HepG2 (cell line): ENCODE results near the gene CCDC174. TPM values are rescaled to one million over a fixed set of nuclear protein-coding genes. Genes with fewer than 3 reads are reported as not detected.

Experiments used
- AHR ChIP-seq: IDR thresholded peaks from 2 replicates; pipeline ENCODE4 v1.6.1; 2018; ENCODE audit warnings: missing genetic modification reagents, missing compliant biosample characterization
- ARNTL ChIP-seq: sonication (generic); formaldehyde crosslinking; IDR thresholded peaks from 2 replicates; pipeline ENCODE4 v1.4.0; 2020; ENCODE audit warnings: mild to moderate bottlenecking, missing genetic modification reagents
- BORCS8-MEF2B ChIP-seq: sonication (generic); formaldehyde crosslinking; IDR thresholded peaks from 2 replicates; pipeline ENCODE4 v1.8.0; 2022; ENCODE audit warnings: mild to moderate bottlenecking, missing genetic modification reagents
- CBX5 ChIP-seq: sonication (generic); formaldehyde crosslinking; IDR thresholded peaks from 2 replicates; pipeline ENCODE4 v1.4.0; 2020; ENCODE audit warnings: missing genetic modification reagents, borderline replicate concordance
- EP300 ChIP-seq, 3 experiments: sonication (generic) in 1 of 3; formaldehyde crosslinking in 1 of 3; IDR thresholded peaks; 2 replicates each; pipeline versions ENCODE4 v1.5.1 to v1.6.1; 2011 to 2020; ENCODE audit warnings: low read depth in 2 of 3, low read length in 2 of 3, borderline replicate concordance in 1 of 3, improper control_type of control experiment in 1 of 3, mild to moderate bottlenecking in 1 of 3, missing genetic modification reagents in 1 of 3, moderate library complexity in 1 of 3
- FOXP4 ChIP-seq: sonication (generic); formaldehyde crosslinking; IDR thresholded peaks from 2 replicates; pipeline ENCODE4 v1.4.0; 2020; ENCODE audit warnings: missing genetic modification reagents
- HNF4G ChIP-seq, 2 experiments: sonication (generic) in 1 of 2; formaldehyde crosslinking in 1 of 2; IDR thresholded peaks; 2 replicates each; pipeline versions ENCODE4 v1.4.0 to v1.6.1; 2011 to 2020; ENCODE audit warnings: borderline replicate concordance in 2 of 2, low read depth in 2 of 2, mild to moderate bottlenecking in 2 of 2, low read length in 1 of 2, missing genetic modification reagents in 1 of 2, moderate library complexity in 1 of 2
- HNRNPH1 ChIP-seq: fragments of 200-400 bp; formaldehyde crosslinking; optimal IDR thresholded peaks from 2 replicates; pipeline ENCODE3; 2017; ENCODE audit warnings: mild to moderate bottlenecking, low read depth, low read length
- KLF6 ChIP-seq: IDR thresholded peaks from 2 replicates; pipeline ENCODE4 v1.8.0; 2016; ENCODE audit warnings: missing biosample characterization, missing genetic modification reagents
- NONO ChIP-seq, 2 experiments: fragments of 450-650 bp in 1 of 2; sonication (generic) in 1 of 2; formaldehyde crosslinking in 1 of 2; IDR thresholded peaks in 1 of 2; conservative IDR thresholded peaks in 1 of 2; 2 replicates each; pipeline versions ENCODE4 v1.6.1 to v1.8.0; 2017 to 2022; ENCODE audit warnings: mild to moderate bottlenecking in 1 of 2, missing genetic modification reagents in 1 of 2, moderate library complexity in 1 of 2
- NR0B2 ChIP-seq: sonication (generic); formaldehyde crosslinking; IDR thresholded peaks from 2 replicates; pipeline ENCODE4 v1.4.0; 2020; ENCODE audit warnings: mild to moderate bottlenecking, missing genetic modification reagents
- RNF2 ChIP-seq: fragments of 450-650 bp; conservative IDR thresholded peaks from 2 replicates; pipeline ENCODE4 v1.6.1; 2016; ENCODE audit warnings: low read depth
- RORA ChIP-seq: sonication (generic); formaldehyde crosslinking; IDR thresholded peaks from 2 replicates; pipeline ENCODE4 v1.5.0; 2020; ENCODE audit warnings: mild to moderate bottlenecking, missing genetic modification reagents, moderate library complexity
- SKI ChIP-seq: fragments of 450-650 bp; IDR thresholded peaks from one replicate; pipeline ENCODE4 v1.6.1; 2018; ENCODE audit warnings: mild to moderate bottlenecking; ENCODE audit not compliant: partially characterized antibody
- ZFP90 ChIP-seq: sonication (generic); formaldehyde crosslinking; IDR thresholded peaks from 2 replicates; pipeline ENCODE4 v1.8.0; 2022; ENCODE audit warnings: missing genetic modification reagents, mild to moderate bottlenecking, inconsistent platforms, borderline replicate concordance
- ZNF232 ChIP-seq: sonication (generic); formaldehyde crosslinking; IDR thresholded peaks from 2 replicates; pipeline ENCODE4 v1.4.0; 2020; ENCODE audit warnings: missing genetic modification reagents, borderline replicate concordance
- ZNF274 ChIP-seq: sonication (generic); formaldehyde crosslinking; IDR thresholded peaks from 2 replicates; pipeline ENCODE4 v1.5.1; 2020; ENCODE audit warnings: mild to moderate bottlenecking, missing genetic modification reagents
- ZNF451 ChIP-seq: sonication (generic); formaldehyde crosslinking; IDR thresholded peaks from 2 replicates; pipeline ENCODE4 v1.5.0; 2020; ENCODE audit warnings: mild to moderate bottlenecking, missing genetic modification reagents
- ZNF629 ChIP-seq: sonication (generic); formaldehyde crosslinking; conservative IDR thresholded peaks from 2 replicates; pipeline ENCODE4 v1.5.0; 2020; ENCODE audit warnings: missing genetic modification reagents
- ZNF644 ChIP-seq: IDR thresholded peaks from 2 replicates; pipeline ENCODE4 v1.6.1; 2016; ENCODE audit warnings: low read depth
- ZNF709 ChIP-seq: sonication (generic); formaldehyde crosslinking; IDR thresholded peaks from 2 replicates; pipeline ENCODE4 v1.5.0; 2020; ENCODE audit warnings: mild to moderate bottlenecking, missing genetic modification reagents
- ZNF766 ChIP-seq: sonication (generic); formaldehyde crosslinking; IDR thresholded peaks from 2 replicates; pipeline ENCODE4 v1.5.0; 2020; ENCODE audit warnings: missing genetic modification reagents, borderline replicate concordance
- ZNF788 ChIP-seq: sonication (generic); formaldehyde crosslinking; IDR thresholded peaks from 2 replicates; pipeline ENCODE4 v1.5.0; 2020; ENCODE audit warnings: mild to moderate bottlenecking, missing genetic modification reagents, borderline replicate concordance
- ZNF839 ChIP-seq: sonication (generic); formaldehyde crosslinking; IDR thresholded peaks from 2 replicates; pipeline ENCODE4 v1.4.0; 2020; ENCODE audit warnings: missing genetic modification reagents, mild to moderate bottlenecking, borderline replicate concordance
- ZNF850 ChIP-seq: sonication (generic); formaldehyde crosslinking; conservative IDR thresholded peaks from 2 replicates; pipeline ENCODE4 v1.9.0; 2021; ENCODE audit warnings: mild to moderate bottlenecking, missing genetic modification reagents
- polyA plus RNA-seq, 8 experiments: library from polyadenylated mRNA; depleted of rRNA in 3 of 8; stranded (reverse) in 7 of 8; unstranded in 1 of 8; fragments of >200 nt; fragmentation: Illumina TruSeq in 4 of 8; extraction: Trizol in 4 of 8; gene quantifications; 2 replicates each; pipeline versions ENCODE4 v1.2.1 to v1.2.3, GENCODE V29; 2011 to 2016; ENCODE audit warnings: low read depth in 4 of 8, missing spikeins in 1 of 8, mixed read lengths in 1 of 8; ENCODE audit not compliant: insufficient read depth in 1 of 8
- total RNA-seq, 5 experiments: library from RNA; depleted of rRNA; stranded (reverse); fragments of >200 nt; fragmentation: Illumina TruSeq; extraction: Trizol; gene quantifications; 2 replicates each; pipeline ENCODE4 v1.2.3, GENCODE V29; 2016; ENCODE audit warnings: low read depth in 1 of 5
- TF ChIP-seq, protein P1 (sequence below): sonication (generic); formaldehyde crosslinking; IDR thresholded peaks from 2 replicates; pipeline ENCODE4 v1.5.0; 2020; ENCODE audit warnings: missing genetic modification reagents
- TF ChIP-seq, protein P2 (sequence below): IDR thresholded peaks from 2 replicates; pipeline ENCODE4 v1.6.1; 2016

The CCDC174 gene
- total and polyA plus RNA-seq, 2 of the 13 experiments (the other 11 are each of a cell fraction or from before 2014, with no cell fraction given), result 5.4 to 11.0 TPM

DNA sequence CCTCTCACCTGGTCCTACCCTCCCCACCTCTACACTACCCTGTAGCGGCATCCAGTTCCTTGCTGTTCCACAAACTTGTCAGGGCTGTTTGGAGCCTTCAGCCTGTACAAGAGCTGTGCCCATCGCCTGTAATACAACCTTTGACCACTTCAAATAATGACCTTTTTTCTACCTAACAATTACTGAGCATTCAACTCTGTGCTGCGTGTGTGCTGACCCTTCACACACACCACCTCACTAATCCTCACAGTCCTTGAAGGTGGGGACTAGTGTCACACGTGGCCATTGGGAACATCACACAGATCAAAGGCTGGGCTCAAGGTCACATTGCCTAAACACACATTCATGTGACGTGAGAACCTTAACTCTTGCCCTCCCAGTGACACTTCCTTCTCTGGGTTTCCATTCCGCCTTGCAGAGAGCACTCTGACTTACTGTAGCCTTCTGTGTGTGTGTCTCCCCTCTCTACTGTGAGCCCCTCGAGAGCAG, 26.5 kb downstream of the CCDC174 start (continued):
- TF ChIP-seq, protein P1, sequence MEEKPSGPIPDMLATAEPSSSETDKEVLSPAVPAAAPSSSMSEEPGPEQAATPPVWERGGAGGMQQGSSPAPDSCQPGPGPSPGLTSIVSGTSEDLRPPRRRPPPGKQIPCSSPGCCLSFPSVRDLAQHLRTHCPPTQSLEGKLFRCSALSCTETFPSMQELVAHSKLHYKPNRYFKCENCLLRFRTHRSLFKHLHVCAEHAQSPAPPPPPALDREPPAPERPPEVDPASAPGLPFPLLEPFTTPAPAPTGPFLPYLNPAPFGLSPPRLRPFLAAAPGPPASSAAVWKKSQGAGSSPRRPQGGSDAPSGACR, result peak; percentile 85; the same call in 1 of the 2 replicates
- TF ChIP-seq, protein P2, sequence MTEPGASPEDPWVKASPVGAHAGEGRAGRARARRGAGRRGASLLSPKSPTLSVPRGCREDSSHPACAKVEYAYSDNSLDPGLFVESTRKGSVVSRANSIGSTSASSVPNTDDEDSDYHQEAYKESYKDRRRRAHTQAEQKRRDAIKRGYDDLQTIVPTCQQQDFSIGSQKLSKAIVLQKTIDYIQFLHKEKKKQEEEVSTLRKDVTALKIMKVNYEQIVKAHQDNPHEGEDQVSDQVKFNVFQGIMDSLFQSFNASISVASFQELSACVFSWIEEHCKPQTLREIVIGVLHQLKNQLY, result peak; percentile 99
- peak; percentile 97 for TF ChIP-seq ARNTL (CRISPR knock-in tag)
- TF ChIP-seq RNF2, result 0 out of 2 replicates have a peak, but pooled peaks have one; percentile 51
- TF ChIP-seq KLF6 (CRISPR knock-in tag), result no peak
- no peak for TF ChIP-seq RORA (CRISPR knock-in tag)
- peak; percentile 78; the same call in 1 of the 2 replicates for TF ChIP-seq ZNF644 (CRISPR knock-in tag)
- TF ChIP-seq ZFP90 (CRISPR knock-in tag), result 0 out of 2 replicates have a peak, but pooled peaks have one; percentile 75
- peak; percentile 62; the same call in 1 of the 2 replicates for TF ChIP-seq ZNF232
- TF ChIP-seq ZNF451 (CRISPR knock-in tag), result no peak
- no peak for TF ChIP-seq ZNF839 (CRISPR knock-in tag)
- no peak for TF ChIP-seq HNRNPH1
- peak; percentile 93 for TF ChIP-seq BORCS8-MEF2B (CRISPR knock-in tag)
- TF ChIP-seq AHR (CRISPR knock-in tag), result 0 out of 2 replicates have a peak, but pooled peaks have one; percentile 25
- TF ChIP-seq FOXP4 (CRISPR knock-in tag), result peak; percentile 91
- 0 out of 2 replicates have a peak, but pooled peaks have one; percentile 51 for TF ChIP-seq ZNF274 (CRISPR knock-in tag)
- peak; percentile 84 for TF ChIP-seq HNF4G (IDR thresholded peaks at IDR 0.05; ENCODE audit: borderline replicate concordance, low read depth, low read length)
- TF ChIP-seq HNF4G (CRISPR knock-in tag; IDR thresholded peaks at IDR 0.05; ENCODE audit: borderline replicate concordance, low read depth), result peak; percentile 93
- no peak for TF ChIP-seq ZNF709 (CRISPR knock-in tag)
- no peak for TF ChIP-seq NR0B2 (CRISPR knock-in tag)
- peak; percentile 96; the same call in 1 of the 2 replicates for TF ChIP-seq CBX5 (CRISPR knock-in tag)
- TF ChIP-seq ZNF850 (CRISPR knock-in tag), result no peak
- TF ChIP-seq ZNF629 (CRISPR knock-in tag), result peak; percentile 56
- peak; percentile 73 to 91; a peak in 3 of 4 replicates for TF ChIP-seq EP300 (IDR thresholded peaks at IDR 0.05; ENCODE audit: low read depth in 2 of 2, low read length in 2 of 2)
- TF ChIP-seq EP300 (CRISPR knock-in tag; IDR thresholded peaks at IDR 0.05; ENCODE audit: borderline replicate concordance), result peak; percentile 94
- TF ChIP-seq ZNF766 (CRISPR knock-in tag), result peak; percentile 63; the same call in 1 of the 2 replicates
- TF ChIP-seq NONO (IDR thresholded peaks at IDR 0.05), result no peak
- TF ChIP-seq NONO (CRISPR knock-in tag; conservative IDR thresholded peaks at IDR 0.05), result peak; percentile 96
- peak; percentile 67 for TF ChIP-seq SKI
- peak; percentile 96; the same call in 1 of the 2 replicates for TF ChIP-seq ZNF788
